Liver (tissue), 9 donors: ENCODE data around the gene RFLNA. TPM values are rescaled to one million over a fixed set of nuclear protein-coding genes. Genes with fewer than 3 reads are reported as not detected.

Source experiments
- DNase-seq: peaks from one replicate; pipeline ENCODE4 v3.0.0-alpha.2; 2017; ENCODE audit warnings: low spot score
- H3K27ac ChIP-seq, 2 donors: one replicate each; pipeline ENCODE4 v1.7.0; 2013; ENCODE audit warnings: inconsistent platforms in 2 of 2, low read length in 2 of 2, control low read depth in 1 of 2, low read depth in 1 of 2, mild to moderate bottlenecking in 1 of 2
- H3K27me3 ChIP-seq, 4 donors: one replicate each; pipeline versions ENCODE4 v1.6.1 to v1.7.0; 2013; ENCODE audit warnings: low read length in 3 of 4, inconsistent platforms in 1 of 4, mild to moderate bottlenecking in 1 of 4, moderate library complexity in 1 of 4; ENCODE audit not compliant: control insufficient read depth in 4 of 4, insufficient read depth in 4 of 4
- H3K36me3 ChIP-seq, 4 donors: one replicate each; pipeline versions ENCODE4 v1.6.1 to v1.7.0; 2013; ENCODE audit warnings: low read length in 3 of 4, mild to moderate bottlenecking in 3 of 4, low read depth in 1 of 4, moderate library complexity in 1 of 4; ENCODE audit not compliant: control insufficient read depth in 4 of 4, insufficient read depth in 3 of 4
- H3K4me1 ChIP-seq, 4 donors: one replicate each; pipeline versions ENCODE4 v1.6.1 to v1.7.0; 2013; ENCODE audit warnings: low read length in 3 of 4, mild to moderate bottlenecking in 3 of 4, moderate library complexity in 1 of 4; ENCODE audit not compliant: control insufficient read depth in 4 of 4, insufficient read depth in 4 of 4
- H3K4me3 ChIP-seq, 3 donors: one replicate each; pipeline versions ENCODE4 v1.6.1 to v1.7.0; 2013; ENCODE audit warnings: low read length in 3 of 3, control low read depth in 1 of 3, low read depth in 1 of 3, mild to moderate bottlenecking in 1 of 3
- H3K9ac ChIP-seq, 2 donors: one replicate each; pipeline ENCODE4 v1.7.0; 2013; ENCODE audit warnings: low read length in 2 of 2, mild to moderate bottlenecking in 2 of 2, moderate library complexity in 2 of 2, control low read depth in 1 of 2, low read depth in 1 of 2
- H3K9me3 ChIP-seq, 4 donors: one replicate each; pipeline versions ENCODE4 v1.6.1 to v1.7.0; 2013; ENCODE audit warnings: low read length in 3 of 4; ENCODE audit not compliant: control insufficient read depth in 4 of 4
- ATF3 ChIP-seq: IDR thresholded peaks from 2 replicates; pipeline ENCODE4 v1.6.1; 2016; ENCODE audit warnings: antibody characterized with exemption
- CTCF ChIP-seq: fragments of 150-350 bp; IDR thresholded peaks from 2 replicates; pipeline ENCODE4 v1.5.1; 2017; ENCODE audit warnings: improper control_type of control experiment, low read depth, low read length; ENCODE audit not compliant: missing input control
- EGR1 ChIP-seq, 2 donors: IDR thresholded peaks; 2 replicates each; pipeline ENCODE4 v1.6.1; 2016 to 2018; ENCODE audit warnings: antibody characterized with exemption in 2 of 2, low read depth in 2 of 2
- FOXA1 ChIP-seq: IDR thresholded peaks from 2 replicates; pipeline ENCODE4 v1.6.1; 2016; ENCODE audit warnings: antibody characterized with exemption
- FOXA2 ChIP-seq: IDR thresholded peaks from 2 replicates; pipeline ENCODE4 v1.6.1; 2016; ENCODE audit warnings: antibody characterized with exemption
- GABPA ChIP-seq, 2 donors: IDR thresholded peaks in 1 of 2; conservative IDR thresholded peaks in 1 of 2; 2 replicates each; pipeline ENCODE4 v1.6.1; 2016; ENCODE audit warnings: antibody characterized with exemption in 2 of 2, mild to moderate bottlenecking in 1 of 2, moderate library complexity in 1 of 2
- HNF4A ChIP-seq, 2 donors: conservative IDR thresholded peaks; 2 replicates each; pipeline ENCODE4 v1.6.1; 2016; ENCODE audit warnings: antibody characterized with exemption in 2 of 2, mild to moderate bottlenecking in 2 of 2
- HNF4G ChIP-seq: IDR thresholded peaks from 2 replicates; pipeline ENCODE4 v1.6.1; 2016; ENCODE audit warnings: antibody characterized with exemption
- JUND ChIP-seq, 2 donors: IDR thresholded peaks; 2 replicates each; pipeline ENCODE4 v1.6.1; 2016; ENCODE audit warnings: antibody characterized with exemption in 2 of 2
- MAX ChIP-seq: IDR thresholded peaks from 2 replicates; pipeline ENCODE4 v1.6.1; 2016; ENCODE audit warnings: antibody characterized with exemption
- NR2F2 ChIP-seq: IDR thresholded peaks from 2 replicates; pipeline ENCODE4 v1.6.1; 2016; ENCODE audit warnings: antibody characterized with exemption
- RAD21 ChIP-seq, 2 donors: IDR thresholded peaks; 2 replicates each; pipeline ENCODE4 v1.6.1; 2016; ENCODE audit warnings: antibody characterized with exemption in 2 of 2, mild to moderate bottlenecking in 2 of 2
- REST ChIP-seq: IDR thresholded peaks from 2 replicates; pipeline ENCODE4 v1.6.1; 2016; ENCODE audit warnings: antibody characterized with exemption, mild to moderate bottlenecking
- RXRA ChIP-seq, 2 donors: IDR thresholded peaks; 2 replicates each; pipeline ENCODE4 v1.6.1; 2017 to 2018; ENCODE audit warnings: antibody characterized with exemption in 2 of 2, mild to moderate bottlenecking in 1 of 2
- SP1 ChIP-seq: IDR thresholded peaks from 2 replicates; pipeline ENCODE4 v1.6.1; 2018; ENCODE audit warnings: antibody characterized with exemption, mild to moderate bottlenecking
- TAF1 ChIP-seq: conservative IDR thresholded peaks from 2 replicates; pipeline ENCODE4 v1.6.1; 2016; ENCODE audit warnings: antibody characterized with exemption, mild to moderate bottlenecking
- YY1 ChIP-seq: IDR thresholded peaks from 2 replicates; pipeline ENCODE4 v1.6.1; 2016; ENCODE audit warnings: antibody characterized with exemption, mild to moderate bottlenecking
- ZBTB33 ChIP-seq: IDR thresholded peaks from 2 replicates; pipeline ENCODE4 v1.6.1; 2016; ENCODE audit warnings: antibody characterized with exemption
- WGBS: extraction: QIAGEN DNeasy Blood & Tissue Kit; methylation state at CpG from one replicate; pipeline ENCODE4 v1.1.7; 2013; 5-methylcytosine and 5-hydroxymethylcytosine counted together
- polyA plus RNA-seq, 2 donors: library from polyadenylated mRNA; stranded (reverse) in 1 of 2; unstranded in 1 of 2; fragments of 200-250 nt in 1 of 2; fragments of >200 nt in 1 of 2; fragmentation: Nextera tagmentation in 1 of 2; extraction: Ambion mirVana in 1 of 2; gene quantifications; one replicate each; pipeline versions ENCODE4 v1.2.1 to v1.2.3, GENCODE V29; 2013 to 2015
- total RNA-seq, 2 donors: library from RNA; depleted of rRNA; stranded (reverse); fragments of >200 nt; gene quantifications; one replicate each; pipeline ENCODE4 v1.2.3, GENCODE V29; 2014
- donor health status: healthy.
- donor health status: healthy.
- donor health status: healthy.
- donor health status: healthy.
- donor health status: healthy.

RFLNA gene
- total and polyA plus RNA-seq, 4 donors = 0.05 TPM; not detected in 2

- TF ChIP-seq YY1 (no peak), ATF3 (no peak), JUND (IDR thresholded peaks at IDR 0.05) (no peak), CTCF (no peak), FOXA2 (no peak)
Observed at GRCh38 chr12:124264089-124264795, 30.7 kb upstream of the RFLNA start (continued).

GRCh38 chr12:124264879-124265278 lies 30.0 kb upstream of the RFLNA start:
- TF ChIP-seq ATF3 = no peak
- no peak for TF ChIP-seq NR2F2
- no peak for TF ChIP-seq SP1
- TF ChIP-seq JUND (IDR thresholded peaks at IDR 0.05) = no peak
- no peak for TF ChIP-seq ZBTB33
- no peak for TF ChIP-seq RXRA (IDR thresholded peaks at IDR 0.05)
- no peak for TF ChIP-seq GABPA (IDR thresholded peaks at IDR 0.05 in 1 of 2, conservative IDR thresholded peaks at IDR 0.05 in 1 of 2)
- no peak for TF ChIP-seq RAD21 (IDR thresholded peaks at IDR 0.05)
- TF ChIP-seq HNF4G = no peak
- TF ChIP-seq HNF4A (conservative IDR thresholded peaks at IDR 0.05) = no peak
- TF ChIP-seq MAX = no peak
- no peak for TF ChIP-seq EGR1 (IDR thresholded peaks at IDR 0.05; ENCODE audit: low read depth in 2 of 2)
- TF ChIP-seq REST = no peak
- TF ChIP-seq YY1 = no peak
- no peak for TF ChIP-seq FOXA2
- no peak for TF ChIP-seq CTCF
- TF ChIP-seq TAF1 = no peak
- TF ChIP-seq FOXA1 = no peak
- H3K27me3 ChIP-seq = no peaks in the 10 kb centered on the region
- no peaks in the 10 kb centered on the region for H3K4me1 ChIP-seq
- no peaks in the 10 kb centered on the region for H3K36me3 ChIP-seq
- no peak overlapping the region for H3K27ac ChIP-seq
- H3K9me3 ChIP-seq = no peaks in the 10 kb centered on the region
- no peak overlapping the region for H3K4me3 ChIP-seq
- 92% methylated on average over 7 of the region's 7 CpGs for WGBS
- H3K9ac ChIP-seq = no peak overlapping the region
- no peak for DNase-seq
